GM18873 (cell line): ENCODE results near the gene KDELR1.
"Not testable (repeated sequence)": the region's sequence is repeated elsewhere in the genome, so short reads cannot be mapped to it uniquely, and the experiment has no call there.

ENCODE experiments used
- ATAC-seq: cut with Tn5 transposase; IDR thresholded peaks from one replicate; pipeline ENCODE4 v1.9.1; 2021; ENCODE audit warnings: mild to moderate bottlenecking, moderate library complexity, moderate number of reproducible peaks; ENCODE audit not compliant: unreplicated experiment, low FRiP score

The KDELR1 gene

GRCh38 chr19:48372904-48373303 lies 18.4 kb downstream of the KDELR1 start:
- ATAC-seq, result no peak

DNA sequence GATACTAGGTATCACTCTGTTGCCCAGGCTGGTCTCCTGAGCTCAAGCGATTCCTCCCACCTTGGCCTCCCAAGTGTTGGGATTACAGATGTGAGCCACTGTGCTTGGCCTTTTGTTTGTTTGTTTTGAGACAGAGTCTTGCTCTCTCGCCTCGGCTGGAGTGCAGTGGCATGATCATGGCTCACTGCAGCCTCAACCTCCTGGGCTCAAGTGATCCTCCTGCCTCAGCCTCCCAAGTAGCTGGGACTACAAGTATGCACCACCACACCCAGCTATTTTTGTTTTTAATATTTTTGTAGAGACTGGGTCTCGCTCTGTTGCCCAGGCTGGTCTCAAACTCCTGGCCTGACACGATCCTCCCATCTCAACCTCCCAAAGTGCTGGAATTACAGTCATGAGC lies 19.6 kb downstream of the KDELR1 start:
- ATAC-seq, result not testable (repeated sequence)

GRCh38 chr19:48371367-48371766 lies 20.0 kb downstream of the KDELR1 start:
- ATAC-seq, result no peak

DNA sequence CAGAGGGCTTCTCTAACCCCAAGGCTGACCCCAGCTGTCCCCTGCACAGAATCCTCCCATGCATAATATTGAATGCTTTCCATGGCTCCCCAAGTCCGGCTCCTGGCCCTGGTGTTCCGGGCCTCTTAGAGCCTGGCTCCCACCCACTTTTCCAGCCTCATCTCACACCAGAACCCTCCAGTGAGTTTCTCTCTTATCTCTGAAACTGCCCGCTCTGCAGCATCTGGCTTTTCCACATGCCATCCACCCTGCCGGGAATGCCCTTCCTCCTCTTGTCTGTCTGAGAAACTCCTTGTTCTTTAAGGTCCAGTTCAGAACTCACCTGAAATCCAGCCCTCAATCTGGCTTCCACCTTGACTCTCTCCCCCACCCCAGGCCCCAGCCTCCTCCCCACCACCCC lies 20.4 kb downstream of the KDELR1 start:
- ATAC-seq, result no peak

- no peak for ATAC-seq
Observed at GRCh38 chr19:48368936-48369335, 22.4 kb downstream of the KDELR1 start.

- ATAC-seq, result no peak
Observed at GRCh38 chr19:48367855-48368254, 23.5 kb downstream of the KDELR1 start.

GRCh38 chr19:48365602-48366001 lies 25.7 kb downstream of the KDELR1 start:
- no peak for ATAC-seq

- no peak for ATAC-seq
Observed at GRCh38 chr19:48364598-48365348, 26.6 kb downstream of the KDELR1 start.

DNA sequence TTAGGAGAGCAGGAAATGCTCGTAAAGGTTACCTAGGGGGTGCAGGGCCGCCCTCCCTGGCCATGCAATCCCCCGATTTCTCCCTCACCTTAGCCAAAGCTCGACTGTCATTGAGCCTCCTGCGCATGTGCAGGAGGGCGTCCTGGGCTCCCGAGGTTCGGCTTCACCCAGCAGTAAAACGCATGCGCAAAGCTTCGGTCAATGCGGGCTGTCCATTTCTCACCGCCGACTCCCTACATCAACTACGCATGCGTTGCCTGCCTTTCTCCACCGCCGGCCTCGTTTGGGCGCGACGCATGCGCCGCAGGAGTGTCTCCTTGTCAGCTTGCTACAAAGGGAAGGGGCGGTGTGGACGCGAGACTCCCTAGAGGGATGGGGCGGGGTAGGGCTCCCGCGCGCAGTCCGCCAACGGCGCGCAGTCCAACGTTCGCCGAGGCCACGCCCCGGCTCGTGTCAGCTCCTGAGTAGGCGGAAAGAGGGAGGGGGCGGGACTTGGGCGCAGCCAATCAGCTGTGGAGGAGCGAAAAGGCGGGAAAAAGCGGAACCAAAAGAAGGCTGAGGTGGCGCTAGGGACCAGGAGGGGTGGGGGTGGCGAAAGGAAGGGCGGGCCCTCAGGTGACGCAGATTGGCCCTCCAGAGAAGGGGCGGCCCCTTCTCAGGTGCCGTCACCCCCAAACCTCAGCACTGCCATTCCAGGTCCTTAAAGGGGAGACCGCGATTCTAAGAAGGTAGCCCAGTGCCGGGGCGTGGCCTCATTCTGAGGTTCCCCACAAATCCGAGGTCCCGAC lies 27.3 kb downstream of the KDELR1 start, which contains the start of the genes SYNGR4 and TMEM143:
TSS of gene SYNGR4 (plus strand) at position 558 of the 788 bp plus-strand sequence. CDS start 1,476 bp downstream, outside the sequence.
TSS of gene TMEM143 (minus strand) at position 131 of the 788 bp plus-strand sequence. CDS start at position 111, 20 bp downstream.
- peak; percentile 74 for ATAC-seq

GRCh38 chr19:48363500-48363809 lies 27.9 kb downstream of the KDELR1 start:
- peak; percentile 15 for ATAC-seq

DNA sequence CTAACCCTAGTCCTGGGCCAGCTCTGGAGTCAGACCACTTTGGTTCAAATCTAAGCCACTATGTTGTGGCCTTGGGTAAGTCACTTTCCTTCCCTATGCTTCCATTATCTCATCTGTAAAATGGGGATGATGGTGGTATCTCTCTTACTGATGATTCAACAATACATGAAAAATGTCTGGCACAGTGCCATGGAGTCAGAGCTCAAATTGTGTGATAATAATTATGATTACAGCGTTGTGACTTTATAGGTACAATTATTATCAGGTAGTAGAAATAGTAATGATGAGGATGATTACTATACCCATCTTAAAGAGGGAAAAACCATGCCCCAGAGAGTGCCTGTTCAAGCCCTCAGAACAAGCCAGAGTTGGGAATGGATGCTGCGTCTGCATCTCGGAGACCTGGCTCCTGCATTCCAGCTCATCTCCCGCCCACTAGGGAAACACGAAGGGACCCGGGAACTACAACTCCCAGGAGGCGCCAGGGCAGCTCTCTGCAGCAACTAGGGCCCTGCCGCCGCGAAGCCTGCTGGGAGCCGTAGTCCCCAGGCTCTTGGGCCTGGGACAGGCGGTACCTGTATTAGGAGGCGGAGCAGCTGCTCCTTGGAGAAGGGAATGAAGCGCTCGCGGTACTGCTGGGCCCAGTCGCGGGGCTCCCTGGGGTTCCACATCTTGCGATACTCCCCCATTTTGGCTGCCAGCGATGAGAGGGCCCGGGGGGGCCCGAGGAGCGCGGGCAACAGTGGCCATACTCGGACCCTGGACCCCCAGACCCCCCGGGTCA lies 28.4 kb downstream of the KDELR1 start:
- ATAC-seq, result no peak

DNA sequence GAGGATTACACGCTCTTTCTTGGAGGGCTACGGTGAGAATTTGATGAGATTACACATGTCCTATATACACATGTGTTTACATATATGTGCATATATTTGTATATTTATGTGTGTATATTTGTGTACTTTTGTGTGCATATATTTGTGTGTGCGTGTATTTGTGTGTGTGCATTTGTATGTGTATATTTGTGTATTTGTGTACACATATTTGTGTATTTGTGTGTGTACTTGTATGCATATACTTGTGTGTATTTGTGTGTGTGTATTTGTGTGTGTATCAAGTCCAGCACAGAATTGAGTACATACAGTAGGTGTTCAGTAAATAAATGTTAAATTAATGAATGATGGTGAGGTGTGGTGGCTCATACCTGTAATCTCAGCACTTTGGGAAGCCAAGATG lies 29.4 kb downstream of the KDELR1 start:
- no peak for ATAC-seq

DNA sequence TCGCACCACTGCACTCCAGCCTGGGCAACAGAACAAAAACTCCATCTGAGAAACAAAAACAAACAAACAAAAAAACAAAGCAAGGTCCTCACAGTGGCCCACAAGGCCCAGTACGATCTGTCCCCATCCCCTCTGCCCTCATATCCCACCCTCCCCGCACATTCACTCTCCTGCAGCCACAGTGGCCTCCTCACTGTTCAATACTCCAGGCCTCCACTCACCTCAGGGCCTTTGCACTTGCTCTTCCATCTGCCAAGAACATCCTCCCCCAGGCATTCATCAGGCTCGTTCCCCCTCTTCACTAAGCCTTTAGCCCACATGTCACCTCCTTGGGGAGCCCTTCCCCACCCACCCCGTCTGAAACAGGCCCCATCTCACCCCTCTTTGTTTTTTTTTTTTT lies 32.2 kb downstream of the KDELR1 start:
- no peak for ATAC-seq

GRCh38 chr19:48355365-48355954 lies 35.9 kb downstream of the KDELR1 start:
- ATAC-seq, result no peak

DNA sequence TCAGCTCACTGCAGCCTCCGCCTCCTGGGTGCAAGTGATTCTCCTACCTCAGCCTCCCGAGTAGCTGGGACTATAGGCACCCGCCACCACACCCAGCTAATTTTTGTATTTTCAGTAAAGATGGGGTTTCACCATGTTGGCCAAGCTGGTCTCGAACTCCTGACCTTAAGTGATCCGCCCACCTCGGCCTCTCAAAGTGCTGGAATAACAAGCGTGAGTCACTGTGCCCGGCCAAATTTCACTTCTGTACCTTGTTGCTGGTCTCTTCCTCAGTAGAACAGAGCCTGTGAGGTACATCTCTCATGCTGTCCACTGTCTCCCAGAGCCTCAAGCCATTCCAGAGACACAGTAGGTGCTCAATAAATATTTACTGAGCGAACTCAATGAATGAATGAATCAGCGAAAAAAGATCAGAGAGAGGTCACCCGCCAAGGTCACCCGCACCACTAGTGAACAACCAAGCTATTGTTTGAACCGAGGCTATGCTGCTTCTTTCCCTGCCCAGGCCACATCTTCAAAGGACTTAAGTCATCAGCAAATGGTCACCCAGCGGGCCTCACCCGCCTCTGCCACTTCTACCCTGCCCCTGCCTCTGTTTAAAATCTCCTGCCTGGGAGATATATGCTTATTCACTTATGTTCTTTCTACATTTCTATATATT lies 36.9 kb downstream of the KDELR1 start:
- ATAC-seq, result no peak

DNA sequence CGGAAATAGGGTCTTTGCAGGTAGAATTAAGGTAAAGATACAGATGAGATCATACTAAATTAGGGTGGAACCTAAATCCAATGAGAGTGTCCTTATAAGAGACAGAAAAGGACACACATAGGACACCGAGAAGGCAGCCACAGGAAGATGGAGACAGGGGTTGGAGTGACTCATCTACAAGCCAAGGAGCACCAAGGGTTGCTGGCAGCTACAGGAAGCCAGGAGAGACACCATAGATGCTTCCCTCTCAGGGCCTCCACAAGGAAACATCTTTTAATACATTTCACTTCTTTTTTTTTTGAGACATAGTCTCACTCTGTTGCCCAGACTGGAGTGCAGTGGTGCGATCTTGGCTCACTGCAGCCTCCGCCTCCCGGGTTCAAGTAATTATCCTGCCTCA lies 37.7 kb downstream of the KDELR1 start:
- no peak for ATAC-seq

DNA sequence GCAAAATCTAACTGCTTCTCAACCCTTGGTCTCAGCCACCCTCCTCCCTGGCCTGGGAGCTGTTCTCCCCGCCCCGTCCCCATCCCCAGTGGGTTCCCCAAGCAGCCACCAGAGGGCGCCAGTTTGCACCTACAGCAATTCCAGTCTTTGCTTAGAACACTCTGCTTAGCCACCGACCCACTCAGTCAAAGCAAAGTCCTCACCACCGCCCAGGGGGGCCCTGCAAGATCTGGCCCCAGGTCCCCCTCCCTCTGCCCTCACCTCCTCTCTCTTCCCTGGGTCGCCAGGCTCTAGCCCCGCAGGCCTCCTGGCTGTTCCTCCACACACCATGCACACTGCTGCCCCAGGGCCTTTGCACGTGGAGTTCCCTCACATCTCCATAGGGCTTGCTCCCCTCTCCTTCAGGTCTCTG lies 40.0 kb downstream of the KDELR1 start:
- ATAC-seq, result no peak

- no peak for ATAC-seq
Observed at GRCh38 chr19:48350856-48351255, 40.5 kb downstream of the KDELR1 start.

GRCh38 chr19:48348737-48349136 lies 42.6 kb downstream of the KDELR1 start:
- no peak for ATAC-seq

DNA sequence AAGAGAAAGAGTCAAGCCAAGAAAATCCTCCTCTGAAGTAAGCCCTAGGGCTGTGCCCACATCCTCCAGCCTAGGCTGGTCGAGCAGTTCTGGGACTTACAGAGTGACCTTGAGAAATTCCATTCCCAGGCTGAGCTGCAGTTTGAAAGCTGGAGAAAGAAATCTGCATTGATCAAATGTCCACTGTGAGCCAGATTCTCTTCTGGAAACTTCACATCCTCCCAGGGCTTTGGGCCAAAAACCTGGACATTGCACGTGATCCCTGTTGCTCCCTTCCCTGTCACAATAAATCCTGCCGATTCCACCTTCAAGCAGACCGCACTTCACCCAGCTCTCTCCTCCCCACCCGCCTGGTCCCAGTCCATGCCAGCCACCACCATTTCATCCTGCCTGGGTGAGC lies 43.3 kb downstream of the KDELR1 start:
- ATAC-seq, result no peak
